Hepatocyte (in vitro differentiated cells): Measurements from ENCODE around the gene IPP.

ENCODE experiments used
- EZH2 ChIP-seq: fragments of 200-600 bp; sonication (generic); IDR thresholded peaks from 2 replicates; pipeline ENCODE4 v1.6.1; 2016; ENCODE audit warnings: antibody characterized with exemption, mild to moderate bottlenecking, borderline replicate concordance
- TF ChIP-seq, protein P1 (sequence below): fragments of 200-600 bp; sonication (generic); IDR thresholded peaks from 2 replicates; pipeline ENCODE4 v1.5.1; 2016; ENCODE audit warnings: antibody characterized with exemption, mild to moderate bottlenecking; ENCODE audit not compliant: poor library complexity

GRCh38 chr1:45792744-45793143, 42.3 kb upstream of the IPP start:
- TF ChIP-seq, protein P1, sequence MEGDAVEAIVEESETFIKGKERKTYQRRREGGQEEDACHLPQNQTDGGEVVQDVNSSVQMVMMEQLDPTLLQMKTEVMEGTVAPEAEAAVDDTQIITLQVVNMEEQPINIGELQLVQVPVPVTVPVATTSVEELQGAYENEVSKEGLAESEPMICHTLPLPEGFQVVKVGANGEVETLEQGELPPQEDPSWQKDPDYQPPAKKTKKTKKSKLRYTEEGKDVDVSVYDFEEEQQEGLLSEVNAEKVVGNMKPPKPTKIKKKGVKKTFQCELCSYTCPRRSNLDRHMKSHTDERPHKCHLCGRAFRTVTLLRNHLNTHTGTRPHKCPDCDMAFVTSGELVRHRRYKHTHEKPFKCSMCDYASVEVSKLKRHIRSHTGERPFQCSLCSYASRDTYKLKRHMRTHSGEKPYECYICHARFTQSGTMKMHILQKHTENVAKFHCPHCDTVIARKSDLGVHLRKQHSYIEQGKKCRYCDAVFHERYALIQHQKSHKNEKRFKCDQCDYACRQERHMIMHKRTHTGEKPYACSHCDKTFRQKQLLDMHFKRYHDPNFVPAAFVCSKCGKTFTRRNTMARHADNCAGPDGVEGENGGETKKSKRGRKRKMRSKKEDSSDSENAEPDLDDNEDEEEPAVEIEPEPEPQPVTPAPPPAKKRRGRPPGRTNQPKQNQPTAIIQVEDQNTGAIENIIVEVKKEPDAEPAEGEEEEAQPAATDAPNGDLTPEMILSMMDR: no peak
- no peak for TF ChIP-seq EZH2
